A673 (cell line): Measurements from ENCODE around the gene CDH12. TPM values are rescaled to one million over a fixed set of nuclear protein-coding genes. Genes with fewer than 3 reads are reported as not detected.

ENCODE experiments used
- BruUV-seq: library from RNA; stranded (reverse); fragments of 400-500 nt; replicated peaks from 2 replicates; lab custom pipeline; 2021; lab: Mats Ljungman, UMichigan
- CTCF ChIA-PET: fragments of 300-600 bp; sonication (Branson Sonifier 250); formaldehyde crosslinking; loops from one replicate; lab custom pipeline; 2022; ENCODE audit warnings: antibody characterized with exemption; lab: Charles Lee
- POLR2A ChIA-PET: fragments of 300-600 bp; sonication (Branson Sonifier 250); formaldehyde crosslinking; loops from one replicate; lab custom pipeline; 2022; ENCODE audit warnings: antibody characterized with exemption; ENCODE audit not compliant: low non-redundant PET; lab: Charles Lee
- DNase-seq: peaks from one replicate; pipeline ENCODE4 v3.0.0-alpha.2; 2015; ENCODE audit warnings: low spot score
- H3K27ac ChIP-seq: fragments of 200-600 bp; sonication (generic); 2 replicates; pipeline ENCODE4 v1.5.1; 2016; ENCODE audit warnings: mixed run types, low read depth, mild to moderate bottlenecking, mixed read lengths, antibody characterized with exemption, low read length; ENCODE audit not compliant: poor library complexity, severe bottlenecking
- H3K27me3 ChIP-seq: fragments of 200-600 bp; sonication (generic); replicated peaks from 2 replicates; pipeline ENCODE4 v1.6.1; 2017; ENCODE audit warnings: mixed run types, low read depth, mild to moderate bottlenecking, mixed read lengths, antibody characterized with exemption, low read length; ENCODE audit not compliant: insufficient read depth, poor library complexity
- H3K36me3 ChIP-seq: fragments of 200-600 bp; sonication (generic); 2 replicates; pipeline ENCODE4 v1.6.1; 2016; ENCODE audit warnings: mixed run types, mild to moderate bottlenecking, mixed read lengths, antibody characterized with exemption, low read length; ENCODE audit not compliant: insufficient read depth, poor library complexity, severe bottlenecking
- H3K4me1 ChIP-seq: fragments of 200-600 bp; sonication (generic); 2 replicates; pipeline ENCODE4 v1.6.1; 2017; ENCODE audit warnings: mixed run types, mild to moderate bottlenecking, mixed read lengths, antibody characterized with exemption, low read length; ENCODE audit not compliant: insufficient read depth, poor library complexity, severe bottlenecking
- H3K4me3 ChIP-seq: fragments of 200-600 bp; sonication (generic); 2 replicates; pipeline ENCODE4 v1.5.1; 2016; ENCODE audit warnings: low read depth, mixed run types, mild to moderate bottlenecking, mixed read lengths, low read length; ENCODE audit not compliant: poor library complexity, severe bottlenecking
- H3K9me3 ChIP-seq: fragments of 200-600 bp; sonication (generic); 2 replicates; pipeline ENCODE4 v1.6.1; 2016; ENCODE audit warnings: mixed run types, low read depth, mild to moderate bottlenecking, mixed read lengths, antibody characterized with exemption, low read length; ENCODE audit not compliant: poor library complexity, severe bottlenecking
- EZH2 ChIP-seq: fragments of 200-600 bp; sonication (generic); IDR thresholded peaks from 2 replicates; pipeline ENCODE4 v1.6.1; 2017; ENCODE audit warnings: borderline replicate concordance, low read depth, mild to moderate bottlenecking, mixed read lengths, antibody characterized with exemption, low read length; ENCODE audit not compliant: poor library complexity, severe bottlenecking
- intact Hi-C: fragments of 100-400 bp; cut with micrococcal nuclease; formaldehyde crosslinking; loops from one replicate; pipeline ENCODE4 v1.10.0; 2022; ENCODE audit not compliant: unreplicated experiment
- total RNA-seq: library from RNA; stranded (reverse); gene quantifications from 2 replicates; pipeline ENCODE4 v1.2.3, GENCODE V29; 2021
- TF ChIP-seq, protein P1 (sequence below): fragments of 300-800, 200-600 bp; sonication (generic); conservative IDR thresholded peaks from 2 replicates; pipeline ENCODE4 v1.5.1; 2017; ENCODE audit warnings: low read depth, mild to moderate bottlenecking, antibody characterized with exemption, low read length, moderate library complexity, mixed read lengths

Gene CDH12
- total RNA-seq, 1 experiment from 2014 or later: 39.5 TPM

DNA sequence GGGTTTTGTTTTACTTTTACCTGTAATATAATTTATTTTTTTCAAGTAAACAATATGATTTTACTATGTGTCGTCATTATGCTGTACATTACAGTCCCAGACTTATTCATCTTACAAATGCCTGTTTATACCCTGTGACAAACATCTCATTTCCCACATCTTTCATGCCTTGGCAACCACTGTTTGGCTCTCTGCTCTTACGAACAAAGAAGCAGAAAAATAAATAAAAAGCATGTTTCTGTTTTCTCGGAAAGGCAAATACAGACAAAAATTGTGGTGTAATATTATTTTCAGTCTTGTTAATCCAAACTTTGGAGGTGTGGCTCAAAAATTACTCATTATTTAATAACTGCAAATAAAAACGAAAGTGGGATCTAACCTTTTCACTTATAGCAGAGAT is 393.0 kb downstream of the CDH12 start:
- CTCF ChIA-PET: no interaction called here
- no TSS peak for BruUV-seq

DNA sequence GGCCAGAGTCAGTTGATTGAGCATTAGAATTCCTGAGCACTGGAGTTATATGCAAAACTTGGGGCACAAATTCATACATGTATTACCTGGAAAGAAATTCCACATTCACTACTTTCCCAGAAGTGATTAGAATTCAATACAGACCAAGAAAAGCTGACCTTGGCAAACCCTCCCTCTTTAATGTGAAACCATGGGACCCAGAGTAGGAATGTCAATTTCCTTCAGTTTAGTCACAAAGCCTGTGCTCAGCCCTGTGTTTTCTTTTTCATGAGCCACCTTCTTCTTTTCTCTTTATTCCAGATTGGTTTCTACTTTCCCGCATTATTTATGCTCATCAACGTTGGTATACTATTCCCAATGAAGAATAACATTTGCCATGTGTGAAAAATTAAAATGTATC is 420.2 kb downstream of the CDH12 start:
- Histone ChIP-seq H3K4me3 (no peak overlapping the region), H3K4me1 (no peaks in the 10 kb centered on the region), H3K36me3 (no peaks in the 10 kb centered on the region), H3K27ac (no peak overlapping the region), H3K27me3 (no peaks in the 10 kb centered on the region), H3K9me3 (no peaks in the 10 kb centered on the region)
- TF ChIP-seq, protein P1, sequence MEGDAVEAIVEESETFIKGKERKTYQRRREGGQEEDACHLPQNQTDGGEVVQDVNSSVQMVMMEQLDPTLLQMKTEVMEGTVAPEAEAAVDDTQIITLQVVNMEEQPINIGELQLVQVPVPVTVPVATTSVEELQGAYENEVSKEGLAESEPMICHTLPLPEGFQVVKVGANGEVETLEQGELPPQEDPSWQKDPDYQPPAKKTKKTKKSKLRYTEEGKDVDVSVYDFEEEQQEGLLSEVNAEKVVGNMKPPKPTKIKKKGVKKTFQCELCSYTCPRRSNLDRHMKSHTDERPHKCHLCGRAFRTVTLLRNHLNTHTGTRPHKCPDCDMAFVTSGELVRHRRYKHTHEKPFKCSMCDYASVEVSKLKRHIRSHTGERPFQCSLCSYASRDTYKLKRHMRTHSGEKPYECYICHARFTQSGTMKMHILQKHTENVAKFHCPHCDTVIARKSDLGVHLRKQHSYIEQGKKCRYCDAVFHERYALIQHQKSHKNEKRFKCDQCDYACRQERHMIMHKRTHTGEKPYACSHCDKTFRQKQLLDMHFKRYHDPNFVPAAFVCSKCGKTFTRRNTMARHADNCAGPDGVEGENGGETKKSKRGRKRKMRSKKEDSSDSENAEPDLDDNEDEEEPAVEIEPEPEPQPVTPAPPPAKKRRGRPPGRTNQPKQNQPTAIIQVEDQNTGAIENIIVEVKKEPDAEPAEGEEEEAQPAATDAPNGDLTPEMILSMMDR: no peak
- no peak for TF ChIP-seq EZH2
- no peak for DNase-seq
- no TSS peak for BruUV-seq
- CTCF ChIA-PET: no interaction called here
- POLR2A ChIA-PET: interaction anchor here (0.6 kb wide), 1 partner anchor 48 kb away, joined by 9 read pairs; no protein-coding TSS in a partner anchor
- intact Hi-C loops: no loop called here

More for the DNA sequence above, 393.0 kb downstream of the CDH12 start:
- no peak overlapping the region for H3K27ac ChIP-seq
- H3K27me3 ChIP-seq: no peaks in the 10 kb centered on the region
- no peaks in the 10 kb centered on the region for H3K4me1 ChIP-seq
- no peak overlapping the region for H3K4me3 ChIP-seq
- H3K36me3 ChIP-seq: no peaks in the 10 kb centered on the region
- H3K9me3 ChIP-seq: no peaks in the 10 kb centered on the region
- intact Hi-C loops: no loop called here
- DNase-seq: no peak
- POLR2A ChIA-PET: no interaction called here
- TF ChIP-seq EZH2: no peak

DNA sequence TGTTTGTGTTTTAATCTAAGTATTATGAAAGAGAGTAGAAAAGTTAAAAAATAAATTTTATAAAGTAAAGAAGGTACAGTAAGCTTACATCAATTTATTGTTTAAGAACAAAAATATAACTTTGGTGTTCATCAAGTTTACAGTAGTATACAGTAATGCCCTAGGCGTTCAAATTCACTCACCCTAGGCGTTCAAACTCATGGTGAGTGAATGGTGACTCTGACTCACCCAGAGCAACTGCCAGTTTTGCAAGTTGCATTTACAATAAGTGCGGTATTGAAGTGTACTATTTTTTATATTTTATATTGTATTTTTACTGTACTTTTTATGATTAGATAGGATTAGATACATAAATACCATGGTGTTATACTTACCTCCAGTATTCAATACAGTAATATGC is 421.3 kb downstream of the CDH12 start:
- BruUV-seq: no TSS peak
- intact Hi-C loops: no loop called here
- ChIA-PET CTCF (no interaction called here), POLR2A (no interaction called here)
- no peaks in the 10 kb centered on the region for H3K4me1 ChIP-seq
- H3K9me3 ChIP-seq: no peaks in the 10 kb centered on the region
- H3K27ac ChIP-seq: no peak overlapping the region
- no peak overlapping the region for H3K4me3 ChIP-seq
- DNase-seq: no peak
- H3K36me3 ChIP-seq: no peaks in the 10 kb centered on the region
- TF ChIP-seq, protein P1: no peak
- TF ChIP-seq EZH2: no peak
- no peaks in the 10 kb centered on the region for H3K27me3 ChIP-seq

DNA sequence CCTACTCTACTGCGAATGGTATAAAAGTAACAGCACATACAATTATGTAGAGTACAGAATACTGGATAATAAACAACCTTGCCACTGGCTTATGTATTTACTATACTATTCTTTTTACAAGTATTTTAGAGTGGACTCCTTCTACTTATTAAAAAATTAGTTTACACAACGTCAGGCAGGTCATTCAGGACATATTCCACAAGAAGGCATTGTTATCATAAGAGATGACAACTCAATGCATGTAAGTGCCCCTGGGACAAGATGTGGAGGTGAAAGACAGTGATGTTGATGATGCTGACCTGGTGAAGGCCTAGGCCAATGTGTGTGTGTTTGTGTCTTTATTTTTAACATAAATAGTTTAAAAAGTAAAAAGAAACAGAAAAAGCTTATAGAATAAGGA is 421.7 kb downstream of the CDH12 start:
- intact Hi-C loops: no loop called here
- ChIA-PET CTCF (no interaction called here), POLR2A (no interaction called here)
- DNase-seq: no peak
- H3K4me1 ChIP-seq: no peaks in the 10 kb centered on the region
- TF ChIP-seq EZH2: no peak
- TF ChIP-seq, protein P1: no peak
- no peaks in the 10 kb centered on the region for H3K9me3 ChIP-seq
- no peaks in the 10 kb centered on the region for H3K36me3 ChIP-seq
- no peaks in the 10 kb centered on the region for H3K27me3 ChIP-seq
- no TSS peak for BruUV-seq
- no peak overlapping the region for H3K4me3 ChIP-seq
- H3K27ac ChIP-seq: no peak overlapping the region
